Measurements from ENCODE around the gene SHOC2.

SHOC2 gene
- 79.9 to 101 reads per million in 2 donors for total RNA-seq

DNA sequence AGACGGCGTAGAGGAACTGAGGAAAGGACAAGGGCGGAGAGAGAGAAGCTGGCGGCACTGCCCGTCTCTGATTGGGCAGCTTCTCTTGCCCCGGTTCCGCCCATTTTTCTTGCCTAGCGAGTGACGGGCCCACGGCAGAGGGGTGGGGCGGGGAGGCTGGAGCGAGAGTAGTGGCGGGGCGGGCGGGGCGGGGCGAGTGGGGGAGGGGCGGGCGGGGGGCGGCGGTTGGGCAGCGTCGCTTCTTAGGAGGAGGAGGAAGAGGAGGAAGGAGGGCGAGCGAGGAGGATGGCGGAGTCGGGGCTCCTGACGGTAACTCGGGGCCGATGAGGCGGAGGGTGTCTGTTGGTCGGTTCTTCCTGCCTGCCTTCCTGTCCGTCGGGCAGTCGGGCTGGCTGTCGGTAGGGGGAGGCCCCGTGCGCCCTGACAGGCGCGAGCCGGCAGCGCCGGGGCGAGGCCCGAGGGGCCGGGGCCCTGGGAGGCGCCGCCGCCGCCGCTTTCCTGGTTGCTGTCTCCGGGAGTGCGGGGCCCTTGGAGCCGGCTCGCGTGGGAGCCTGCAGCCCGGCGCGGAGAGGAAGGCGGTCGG, at the start of gene SHOC2:
Gene SHOC2 (plus strand): TSS at position 256 of the 583 bp plus-strand sequence. CDS start 44,755 bp downstream, outside the sequence.
- DNase-seq: peak; percentile 96

DNA sequence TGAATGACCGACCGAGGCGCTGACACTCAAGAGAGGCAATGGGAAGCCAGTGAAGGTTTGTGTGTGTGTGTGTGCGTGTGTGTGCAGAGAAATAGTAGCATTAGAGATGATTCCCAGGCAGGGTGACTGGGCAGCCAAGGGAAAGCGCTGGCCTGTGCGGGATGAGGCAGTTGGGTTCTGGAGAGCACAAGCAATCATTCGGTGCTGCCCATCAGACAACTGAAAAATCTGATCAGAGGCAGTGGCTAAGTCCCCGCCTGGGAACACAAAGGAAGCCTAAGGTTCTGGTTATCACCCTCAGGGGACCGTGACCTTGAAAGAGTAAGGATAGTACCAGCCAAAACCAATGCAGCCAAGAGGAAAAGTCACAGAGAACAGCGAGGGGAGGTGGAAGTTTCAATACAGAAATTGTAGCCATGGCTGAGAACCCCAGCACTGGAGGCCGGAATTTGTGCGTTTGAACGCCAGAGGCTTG, 48.5 kb upstream of the SHOC2 start:
- DNase-seq: no peak

DNA sequence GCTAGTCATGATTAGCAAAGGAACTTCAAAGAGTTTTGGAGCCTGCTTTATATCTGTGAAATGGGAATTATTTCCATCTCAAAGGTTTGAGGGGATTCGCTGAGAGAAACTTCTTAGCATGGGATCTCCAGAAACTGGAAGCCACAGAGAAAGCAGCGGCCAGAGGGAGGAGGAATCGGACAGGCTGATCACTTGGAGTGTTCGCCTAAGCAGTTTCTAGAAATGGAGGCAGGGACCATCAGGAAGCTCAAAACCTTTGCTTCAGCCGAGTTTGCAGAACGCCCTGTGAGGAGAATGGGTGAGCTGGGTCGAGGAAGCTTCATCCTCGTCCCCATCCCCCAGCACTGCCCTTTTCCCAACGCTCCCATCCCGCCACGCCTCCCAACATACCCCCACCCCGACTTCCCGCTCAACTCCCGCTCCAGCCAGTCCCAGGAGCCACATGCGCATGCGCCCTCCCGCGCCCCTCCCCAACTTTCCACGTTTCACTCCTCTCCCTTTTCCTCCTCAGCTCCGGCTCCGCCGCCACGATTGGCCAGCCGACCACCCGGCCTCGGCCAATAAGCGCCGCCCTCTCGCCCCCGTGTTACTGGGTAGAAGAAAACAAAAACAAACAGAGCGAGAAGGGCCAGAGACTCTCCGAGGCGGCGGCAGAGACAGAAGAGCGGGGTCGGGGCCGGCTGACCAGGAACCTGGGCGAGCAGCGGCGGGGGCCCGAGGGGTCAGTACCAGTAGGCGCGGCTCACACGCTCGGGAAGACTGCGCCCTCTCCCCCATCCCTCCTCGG, 47.9 kb upstream of the SHOC2 start, which contains the start of gene PDCD4:
Gene PDCD4 (plus strand): TSS at position 631 of the 787 bp plus-strand sequence. CDS start 4,100 bp downstream, outside the sequence.
- DNase-seq: peak; percentile 93

DNA sequence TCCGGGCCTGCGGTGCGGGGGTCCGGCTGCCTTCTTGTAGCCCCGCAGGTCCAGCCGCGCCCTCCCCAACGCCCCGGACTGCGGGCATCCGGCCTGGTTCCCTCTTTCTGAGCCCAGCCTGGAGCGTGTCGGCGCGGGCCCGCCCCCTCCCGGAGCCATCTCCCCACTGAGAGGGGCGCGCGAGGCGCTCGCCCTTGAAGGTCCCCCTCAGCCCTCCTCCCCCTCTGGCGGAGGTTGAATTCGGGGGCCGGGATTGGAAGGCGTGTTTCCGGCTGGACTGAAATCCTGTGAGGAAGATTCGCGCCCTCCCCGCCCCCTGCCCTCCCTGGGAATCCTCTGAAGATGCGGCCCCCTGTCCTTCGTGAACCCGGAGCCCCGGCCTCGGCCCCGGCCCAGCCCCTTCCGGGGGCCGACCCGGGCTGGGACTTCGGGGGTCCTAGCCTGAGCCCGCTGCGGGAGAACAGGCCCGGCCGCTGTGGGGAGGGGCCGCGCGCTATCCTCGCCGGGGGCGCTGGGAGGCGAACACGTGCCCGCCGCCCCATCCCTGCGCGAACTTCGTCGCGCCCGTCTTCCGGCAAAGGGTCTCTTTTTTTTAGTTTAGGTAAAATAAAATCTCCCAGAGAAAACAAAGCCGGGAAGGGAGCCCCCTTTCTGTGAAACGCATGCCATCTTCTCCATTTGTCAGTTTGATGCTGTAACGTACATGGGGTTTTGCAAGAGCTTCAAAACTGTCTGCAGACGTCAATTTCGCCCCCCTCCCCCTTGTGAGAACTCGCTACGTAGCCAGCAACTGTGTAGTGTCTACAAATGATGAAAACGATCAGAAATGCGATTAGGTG, 47.0 kb upstream of the SHOC2 start:
- peak; percentile 74 for DNase-seq

DNA sequence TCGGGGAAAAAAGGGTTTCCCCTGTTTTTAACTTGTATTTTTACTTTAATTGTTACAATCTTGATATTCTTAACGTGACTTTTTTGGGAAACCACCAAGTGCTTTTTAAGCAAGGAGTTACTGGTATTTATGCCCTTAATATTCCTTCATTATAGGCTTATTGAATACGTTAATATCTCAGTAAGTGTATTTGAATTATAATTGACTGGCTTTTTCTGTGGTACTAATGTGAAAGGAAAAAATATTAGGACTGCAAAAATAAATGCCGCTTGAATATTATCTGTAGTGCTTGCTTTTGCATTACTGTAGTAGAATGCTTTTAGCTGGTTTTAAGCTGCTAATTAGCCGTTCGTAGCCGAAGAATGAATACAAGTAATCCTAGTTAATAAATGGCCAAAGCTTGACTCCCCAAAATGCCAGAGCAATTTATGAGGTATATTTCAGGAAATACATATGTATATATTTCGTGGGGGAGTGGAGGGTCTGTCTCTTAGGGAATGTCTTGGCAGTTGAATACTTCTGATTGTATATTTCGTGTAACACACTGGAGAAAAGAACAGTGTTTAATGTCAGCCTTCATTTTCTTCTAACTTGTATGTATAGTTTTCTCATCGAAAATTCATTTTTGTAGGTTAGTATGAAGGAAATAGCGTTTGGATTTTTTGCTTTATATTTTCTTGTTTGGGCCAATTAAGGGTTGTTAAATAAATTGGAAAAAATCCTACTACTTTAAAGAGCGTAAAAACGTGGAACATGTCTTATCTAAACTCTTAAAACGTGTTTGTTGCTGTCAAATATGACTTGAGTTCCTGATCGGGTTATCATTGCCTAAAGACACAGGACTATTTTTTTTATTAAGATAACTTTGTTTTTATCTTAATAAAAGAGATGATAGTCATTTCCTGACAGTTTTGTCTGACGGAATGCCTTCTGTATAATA, 46.1 kb upstream of the SHOC2 start:
- DNase-seq: no peak

DNA sequence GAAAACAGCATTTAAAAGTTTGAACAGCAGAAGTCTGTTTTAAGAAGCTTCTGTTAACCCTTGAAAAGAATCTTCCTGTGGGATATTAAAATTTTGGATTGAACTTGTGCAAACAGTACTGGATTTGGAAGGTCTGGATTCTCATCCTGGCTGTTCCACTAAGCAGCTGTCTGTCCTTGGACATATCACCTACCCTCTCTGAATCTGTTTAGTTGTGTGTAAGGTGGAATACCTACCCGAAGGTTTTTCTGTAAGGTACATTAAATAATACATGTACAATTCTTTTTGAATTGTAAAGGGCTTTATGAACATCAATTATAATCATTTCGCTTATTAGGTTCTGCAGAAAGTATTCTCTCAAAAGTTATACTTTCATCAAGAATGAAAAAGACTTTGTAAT, 45.5 kb upstream of the SHOC2 start:
- no peak for DNase-seq

DNA sequence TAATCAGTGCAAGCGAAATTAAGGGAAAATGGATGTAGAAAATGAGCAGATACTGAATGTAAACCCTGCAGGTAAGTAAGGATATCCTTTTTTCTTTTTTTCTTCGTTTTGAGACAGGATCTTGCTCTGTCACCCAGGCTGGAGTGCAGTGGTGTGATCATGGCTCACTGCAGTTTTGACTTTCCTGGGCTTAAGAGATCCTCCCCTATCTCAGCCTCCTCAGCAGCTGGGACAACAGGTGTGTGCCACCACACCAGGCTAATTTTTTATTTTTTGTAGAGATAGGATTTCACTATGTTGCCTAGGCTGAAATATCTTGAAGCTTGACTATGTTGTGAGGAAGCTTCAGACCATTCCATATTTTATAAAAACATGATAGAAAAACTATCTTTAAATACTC, 43.4 kb upstream of the SHOC2 start:
- no peak for DNase-seq

DNA sequence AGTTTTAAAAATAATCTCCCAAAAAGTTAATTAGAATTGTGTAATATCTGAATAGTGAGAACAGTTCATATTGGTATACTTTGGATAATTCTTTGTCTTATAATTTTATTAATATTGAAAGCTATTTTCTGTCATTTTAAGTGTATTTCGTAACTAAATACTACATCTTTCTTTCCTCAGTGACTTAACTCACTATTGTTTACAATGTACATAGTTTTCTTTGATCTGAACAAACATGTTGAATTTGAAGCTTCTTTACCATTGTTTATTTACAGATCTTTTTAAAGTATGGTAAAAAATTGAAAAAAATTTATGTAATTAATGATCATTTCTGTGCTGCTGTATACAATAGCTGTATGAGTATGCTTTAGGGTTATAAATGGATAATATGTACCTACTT, 42.6 kb upstream of the SHOC2 start:
- DNase-seq: no peak

DNA sequence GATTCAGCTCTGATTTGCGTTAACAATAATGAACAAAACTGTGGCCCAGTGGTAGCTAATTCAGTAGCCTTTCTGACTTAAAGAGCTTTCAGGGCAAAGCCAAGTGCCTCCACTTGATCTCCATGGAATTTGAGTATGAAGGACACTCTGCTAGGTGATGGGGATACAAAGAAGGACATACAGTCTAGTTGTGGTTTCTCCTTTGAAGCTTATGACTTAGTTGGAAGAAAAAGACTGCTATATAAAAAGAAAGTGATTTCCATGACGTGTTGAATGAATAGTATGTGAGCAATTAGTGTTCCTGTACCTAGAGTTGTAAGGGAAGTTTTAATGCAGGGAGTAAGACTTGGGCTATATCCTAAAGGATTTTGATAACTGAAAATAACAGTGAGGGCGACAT, 39.4 kb upstream of the SHOC2 start:
- DNase-seq: no peak

DNA sequence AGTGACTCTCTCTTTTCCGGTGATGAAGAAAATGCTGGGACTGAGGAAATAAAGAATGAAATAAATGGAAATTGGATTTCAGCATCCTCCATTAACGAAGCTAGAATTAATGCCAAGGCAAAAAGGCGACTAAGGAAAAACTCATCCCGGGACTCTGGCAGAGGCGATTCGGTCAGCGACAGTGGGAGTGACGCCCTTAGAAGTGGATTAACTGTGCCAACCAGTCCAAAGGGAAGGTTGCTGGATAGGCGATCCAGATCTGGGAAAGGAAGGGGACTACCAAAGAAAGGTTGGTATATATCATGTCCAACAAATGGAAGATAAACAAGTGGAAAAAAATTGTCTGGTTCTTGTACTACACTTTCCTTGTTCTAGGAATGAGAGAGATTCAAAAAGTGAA, 38.2 kb upstream of the SHOC2 start:
- DNase-seq: no peak

DNA sequence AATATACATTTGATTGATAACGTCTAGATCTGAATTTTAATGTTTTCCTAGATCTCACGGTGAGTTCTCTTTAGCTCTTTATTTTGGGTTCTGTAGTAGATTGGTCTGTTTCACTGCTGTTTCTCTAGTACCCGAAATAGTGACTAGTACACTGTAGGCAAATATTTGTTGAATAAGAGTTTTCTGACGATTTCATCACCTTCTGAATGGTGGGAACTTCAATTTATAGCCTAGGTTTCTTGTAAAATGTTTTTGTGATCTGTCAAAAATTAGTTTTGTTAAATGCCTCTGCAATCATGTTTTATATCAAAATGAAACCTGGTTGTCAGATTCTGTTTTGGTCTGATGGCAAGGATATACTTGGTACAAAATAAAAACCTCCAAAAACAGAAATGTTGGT, 37.5 kb upstream of the SHOC2 start:
- DNase-seq: no peak

DNA sequence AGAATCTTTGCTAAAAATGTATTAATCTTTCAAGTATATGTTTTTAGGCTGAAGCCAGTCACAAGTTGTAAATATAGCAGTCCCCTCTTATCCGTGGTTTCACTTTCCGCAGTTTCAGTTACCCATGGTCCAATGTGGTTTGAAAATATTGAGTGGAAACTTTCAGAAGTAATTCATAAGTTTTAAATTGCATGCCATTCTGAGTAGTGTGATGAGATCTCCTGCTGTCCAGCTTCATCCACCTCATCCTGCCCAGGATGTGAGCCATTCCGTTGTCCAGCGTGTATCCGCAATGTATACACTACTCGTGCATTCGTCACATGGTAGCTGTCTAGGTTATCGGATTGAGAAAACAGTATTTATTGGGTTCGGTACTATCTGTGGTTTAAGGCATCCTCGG, 35.5 kb upstream of the SHOC2 start:
- DNase-seq: no peak

DNA sequence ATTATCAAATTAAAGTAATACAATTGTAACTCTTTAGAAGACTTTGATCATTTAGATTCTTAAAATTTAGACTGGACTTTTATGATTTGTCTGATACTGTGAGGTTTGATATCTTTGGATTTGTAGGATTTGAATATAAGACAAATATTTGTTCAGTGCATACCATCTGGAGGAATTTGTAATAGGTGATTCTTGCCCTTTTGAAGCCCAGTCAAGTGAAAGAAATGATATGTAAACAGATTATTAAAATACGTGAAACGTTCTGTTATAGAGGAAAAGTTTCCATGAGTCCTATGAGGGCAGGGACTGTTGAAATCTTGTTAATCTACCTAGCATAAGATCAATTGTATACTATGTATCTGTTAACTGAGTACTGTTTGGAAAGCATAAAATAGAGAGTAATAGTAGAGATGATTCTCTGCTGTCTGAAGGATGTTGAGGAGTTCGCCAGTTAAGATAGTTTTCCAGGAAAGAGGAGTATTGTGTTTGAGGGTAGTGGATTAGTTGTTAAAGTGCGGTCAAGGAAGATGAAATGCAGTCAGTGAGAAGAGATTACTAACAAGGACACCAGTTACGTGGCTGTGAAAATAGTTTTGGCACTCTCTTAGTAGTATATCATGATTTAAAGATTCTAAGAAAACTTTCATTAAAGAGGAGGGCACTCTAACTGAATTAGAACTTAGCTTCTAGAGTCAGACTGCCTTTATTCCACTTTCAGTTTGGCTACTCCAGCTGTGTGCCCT, 33.3 kb upstream of the SHOC2 start:
- DNase-seq: no peak

DNA sequence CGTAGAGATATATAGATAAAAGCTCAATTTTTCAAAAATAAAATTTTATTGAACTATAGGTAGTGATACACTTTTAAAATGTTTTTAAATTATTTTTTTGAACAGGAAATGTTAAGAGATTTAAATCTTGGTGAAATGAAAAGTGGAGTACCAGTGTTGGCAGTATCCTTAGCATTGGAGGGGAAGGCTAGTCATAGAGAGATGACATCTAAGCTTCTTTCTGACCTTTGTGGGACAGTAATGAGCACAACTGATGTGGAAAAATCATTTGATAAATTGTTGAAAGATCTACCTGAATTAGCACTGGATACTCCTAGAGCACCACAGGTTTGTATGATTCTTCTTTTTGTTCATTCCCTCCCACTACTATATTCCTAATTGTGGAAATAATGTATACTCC, 31.8 kb upstream of the SHOC2 start:
- DNase-seq: no peak

DNA sequence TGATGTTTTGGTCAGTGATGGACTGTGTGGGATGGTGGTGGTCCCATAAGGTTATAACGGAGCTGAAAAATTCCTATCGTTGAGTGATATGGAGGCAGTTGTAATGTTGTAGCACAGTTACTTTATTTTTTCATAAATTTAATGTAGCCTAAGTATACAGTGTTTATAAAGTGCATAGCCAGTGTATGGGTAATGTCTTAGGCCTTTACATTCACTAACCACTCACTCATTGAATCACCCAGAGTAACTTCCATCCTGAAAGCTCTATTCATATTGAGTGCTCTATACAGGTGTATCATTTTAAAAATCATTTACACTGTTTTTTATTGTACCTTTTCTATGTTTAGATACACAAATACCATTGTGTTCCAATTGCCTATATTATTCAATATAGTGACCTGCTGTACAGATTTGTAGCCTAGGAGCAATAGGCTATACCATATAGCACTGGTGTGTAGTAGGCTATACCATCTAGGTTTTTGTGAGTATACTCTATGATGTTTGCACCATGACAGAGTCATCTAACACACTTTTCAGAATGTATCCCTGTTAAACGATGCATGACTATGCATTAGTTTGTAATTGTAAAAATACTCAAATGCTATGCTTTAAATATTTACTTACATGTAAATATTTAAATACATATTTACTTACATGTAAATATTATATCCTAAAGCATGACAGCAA, 26.7 kb upstream of the SHOC2 start:
- DNase-seq: no peak

DNA sequence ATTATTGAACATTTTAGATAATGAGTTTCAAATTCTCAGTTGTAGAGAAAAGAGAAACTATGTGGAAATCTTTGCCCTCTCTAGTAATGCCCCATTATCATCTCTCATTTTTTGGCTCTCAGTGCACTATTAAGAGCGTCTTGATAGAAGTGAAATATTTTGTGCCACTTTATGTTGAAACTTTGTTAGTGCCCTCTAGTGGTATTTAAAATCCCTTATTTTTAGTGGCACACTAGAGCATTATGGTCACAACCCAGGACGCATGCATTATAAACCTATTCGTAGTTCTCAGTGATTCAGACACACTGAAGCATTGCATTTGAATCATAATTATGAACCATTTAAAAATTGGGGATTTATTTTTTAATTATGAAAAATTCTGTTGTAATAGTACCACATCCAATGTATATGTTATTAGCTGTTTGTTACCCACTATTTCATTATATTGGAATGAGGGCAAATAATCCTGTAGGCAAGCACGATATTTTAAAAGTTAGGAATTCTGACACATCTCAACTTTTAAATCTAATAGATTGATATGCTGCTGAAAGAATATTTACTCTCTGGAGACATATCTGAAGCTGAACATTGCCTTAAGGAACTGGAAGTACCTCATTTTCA, 25.7 kb upstream of the SHOC2 start:
- no peak for DNase-seq

DNA sequence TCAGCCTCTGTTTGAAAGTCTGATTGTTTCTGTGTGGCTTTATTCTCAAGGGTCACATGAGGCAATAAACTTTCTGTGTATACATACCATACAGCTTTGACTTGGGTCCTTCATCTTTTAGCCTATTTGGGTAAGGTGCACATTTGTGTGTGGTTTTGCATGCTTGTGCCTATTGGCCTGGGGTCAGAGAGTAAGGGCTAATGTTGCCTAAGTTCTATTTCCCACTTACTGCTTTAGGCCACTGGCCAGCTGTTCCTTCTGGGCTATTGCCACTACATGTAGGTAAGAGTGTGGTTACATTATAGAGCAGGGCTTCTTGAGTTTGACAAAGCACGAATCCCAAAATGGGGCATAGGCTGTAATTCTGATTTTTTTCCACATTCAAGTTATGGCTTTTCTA, 22.2 kb upstream of the SHOC2 start:
- no peak for DNase-seq

DNA sequence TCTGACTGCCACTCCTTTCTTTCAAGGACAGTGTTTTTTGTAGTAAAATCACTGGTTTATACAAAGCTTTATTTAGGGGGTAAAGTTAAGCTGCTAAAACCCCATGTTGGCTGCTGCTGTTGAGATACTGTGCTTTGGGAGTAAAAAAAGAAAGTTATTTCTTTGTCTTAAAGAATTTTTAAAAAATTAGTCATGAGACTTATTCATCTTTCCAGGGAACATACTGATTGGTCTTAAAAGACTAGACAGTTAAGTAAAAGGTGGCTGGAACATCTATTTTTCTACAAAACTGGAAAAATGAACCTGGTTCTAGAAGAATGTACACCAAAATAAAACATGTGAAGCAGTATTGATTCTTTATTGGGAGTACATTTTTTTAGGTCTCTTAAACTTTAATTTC, 21.0 kb upstream of the SHOC2 start:
- no peak for DNase-seq

DNA sequence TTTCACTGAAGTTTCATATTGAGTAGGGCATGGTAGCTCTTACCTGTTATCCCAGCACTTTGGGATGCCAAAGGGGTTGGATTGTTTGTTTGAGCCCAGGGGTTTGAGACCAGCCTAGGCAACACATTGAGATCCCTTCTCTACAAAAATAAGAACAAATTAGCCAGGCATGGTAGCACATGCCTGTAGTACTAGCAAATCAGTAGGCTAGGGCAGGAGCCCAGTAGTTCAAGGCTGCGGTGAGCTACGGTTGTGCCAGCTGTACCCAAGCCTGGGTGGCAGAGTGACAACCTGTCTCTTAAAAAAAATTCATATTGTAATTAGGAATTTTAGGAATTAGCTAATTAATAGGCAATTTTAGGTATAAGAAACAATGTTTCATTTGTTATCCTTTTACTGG, 18.4 kb upstream of the SHOC2 start:
- DNase-seq: no peak
